HG02798 (cell line): ENCODE data around the gene DAZAP1.

Experiments used
- ATAC-seq: cut with Tn5 transposase; IDR thresholded peaks from one replicate; pipeline ENCODE4 v1.9.1; 2021; ENCODE audit warnings: mild to moderate bottlenecking; ENCODE audit not compliant: unreplicated experiment, poor library complexity

Gene DAZAP1

GRCh38 chr19:1483131-1483978 is 76.0 kb downstream of the DAZAP1 start:
- ATAC-seq = no peak

- ATAC-seq = no peak
These were observed 76.6 kb downstream of the DAZAP1 start for GRCh38 chr19:1483979-1484428.
